Peyer's patch (tissue), 4 donors: ENCODE results near the gene KIF25.
A peak's percentile ranks its signal among the peaks of the same experiment; 100 is the strongest.

Source experiments
- POLR2A ChIP-seq, 2 donors: fragments of 450-650 bp; IDR thresholded peaks; one replicate each; pipeline ENCODE4 v1.5.1; 2017; ENCODE audit warnings: antibody characterized with exemption in 2 of 2, mild to moderate bottlenecking in 2 of 2, moderate library complexity in 2 of 2
- TF ChIP-seq, protein P1 (sequence below), 6 experiments: fragments of 450-650 bp in 4 of 6; fragments of 200-600 bp in 2 of 6; sonication (generic) in 1 of 6; IDR thresholded peaks; one replicate each; pipeline ENCODE4 v1.5.1; 2017 to 2019; ENCODE audit warnings: antibody characterized with exemption in 6 of 6, mild to moderate bottlenecking in 3 of 6, moderate library complexity in 1 of 6

DNA sequence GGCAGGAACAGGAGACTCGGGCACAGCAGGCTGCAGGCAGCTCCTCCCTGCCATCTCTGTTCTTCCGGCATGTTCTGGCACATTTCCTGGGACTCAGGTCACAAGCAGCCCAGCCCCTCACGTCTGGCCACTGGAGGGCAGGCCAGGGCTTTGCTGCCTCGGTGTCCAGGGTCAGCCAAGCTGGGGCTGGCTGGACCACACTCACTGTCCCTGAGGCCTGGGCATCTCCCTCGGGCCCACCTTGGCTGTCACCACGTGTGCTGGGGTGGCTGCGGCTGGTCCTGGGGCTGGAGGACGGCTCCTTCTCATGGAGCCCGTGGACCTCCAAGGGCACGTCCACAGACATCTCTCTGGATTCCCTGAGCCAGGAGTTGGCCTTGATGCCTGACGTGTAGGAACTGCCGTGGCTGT, 63.1 kb downstream of the KIF25 start:
- TF ChIP-seq, protein P1, sequence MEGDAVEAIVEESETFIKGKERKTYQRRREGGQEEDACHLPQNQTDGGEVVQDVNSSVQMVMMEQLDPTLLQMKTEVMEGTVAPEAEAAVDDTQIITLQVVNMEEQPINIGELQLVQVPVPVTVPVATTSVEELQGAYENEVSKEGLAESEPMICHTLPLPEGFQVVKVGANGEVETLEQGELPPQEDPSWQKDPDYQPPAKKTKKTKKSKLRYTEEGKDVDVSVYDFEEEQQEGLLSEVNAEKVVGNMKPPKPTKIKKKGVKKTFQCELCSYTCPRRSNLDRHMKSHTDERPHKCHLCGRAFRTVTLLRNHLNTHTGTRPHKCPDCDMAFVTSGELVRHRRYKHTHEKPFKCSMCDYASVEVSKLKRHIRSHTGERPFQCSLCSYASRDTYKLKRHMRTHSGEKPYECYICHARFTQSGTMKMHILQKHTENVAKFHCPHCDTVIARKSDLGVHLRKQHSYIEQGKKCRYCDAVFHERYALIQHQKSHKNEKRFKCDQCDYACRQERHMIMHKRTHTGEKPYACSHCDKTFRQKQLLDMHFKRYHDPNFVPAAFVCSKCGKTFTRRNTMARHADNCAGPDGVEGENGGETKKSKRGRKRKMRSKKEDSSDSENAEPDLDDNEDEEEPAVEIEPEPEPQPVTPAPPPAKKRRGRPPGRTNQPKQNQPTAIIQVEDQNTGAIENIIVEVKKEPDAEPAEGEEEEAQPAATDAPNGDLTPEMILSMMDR (IDR thresholded peaks at IDR 0.05), result peak in 4 of 6 experiments; percentile 28 to 75 (median 68)
- TF ChIP-seq POLR2A (IDR thresholded peaks at IDR 0.05), result no peak
